HG02970 (cell line): ENCODE data around the gene FAHD1.
"Not testable (repeated sequence)": the region's sequence is repeated elsewhere in the genome, so short reads cannot be mapped to it uniquely, and the experiment has no call there.

ENCODE experiments used
- ATAC-seq: cut with Tn5 transposase; IDR thresholded peaks from one replicate; pipeline ENCODE4 v1.9.1; 2021; ENCODE audit warnings: mild to moderate bottlenecking, moderate library complexity, moderate number of reproducible peaks; ENCODE audit not compliant: unreplicated experiment, low FRiP score

Gene FAHD1

GRCh38 chr16:1788708-1789100 lies 38.3 kb upstream of the FAHD1 start:
- ATAC-seq, result no peak

- no peak for ATAC-seq
Observed at GRCh38 chr16:1789643-1790045, 37.4 kb upstream of the FAHD1 start.

- no peak for ATAC-seq
Observed at GRCh38 chr16:1790261-1790610, 36.8 kb upstream of the FAHD1 start.

- ATAC-seq, result no peak
Observed at GRCh38 chr16:1790611-1791255, 36.3 kb upstream of the FAHD1 start.

- no peak for ATAC-seq
Observed at GRCh38 chr16:1791256-1791942, 35.6 kb upstream of the FAHD1 start.

- no peak for ATAC-seq
Observed at GRCh38 chr16:1791943-1792812, 34.8 kb upstream of the FAHD1 start.

- ATAC-seq, result no peak
Observed at GRCh38 chr16:1792836-1793577, 34.0 kb upstream of the FAHD1 start.

GRCh38 chr16:1793578-1794220 lies 33.3 kb upstream of the FAHD1 start, which contains the start of gene IGFALS:
Gene IGFALS (minus strand): TSS chr16:1793705. CDS start chr16:1793652, 53 bp downstream.
- no peak for ATAC-seq

- no peak for ATAC-seq
Observed at GRCh38 chr16:1794221-1794871, 32.7 kb upstream of the FAHD1 start.

GRCh38 chr16:1794908-1795666 lies 31.9 kb upstream of the FAHD1 start:
- no peak for ATAC-seq

GRCh38 chr16:1799263-1799662 lies 27.7 kb upstream of the FAHD1 start:
- ATAC-seq, result not testable (repeated sequence)

- no peak for ATAC-seq
Observed at GRCh38 chr16:1800701-1801100, 26.3 kb upstream of the FAHD1 start.

- no peak for ATAC-seq
Observed at GRCh38 chr16:1807626-1808025, 19.4 kb upstream of the FAHD1 start.

- no peak for ATAC-seq
Observed at GRCh38 chr16:1808691-1809090, 18.3 kb upstream of the FAHD1 start.

GRCh38 chr16:1809281-1809801 lies 17.7 kb upstream of the FAHD1 start:
- ATAC-seq, result no peak

- no peak for ATAC-seq
Observed at GRCh38 chr16:1810106-1810505, 16.9 kb upstream of the FAHD1 start.

- no peak for ATAC-seq
Observed at GRCh38 chr16:1810536-1810935, 16.5 kb upstream of the FAHD1 start.

- no peak for ATAC-seq
Observed at GRCh38 chr16:1812732-1813163, 14.3 kb upstream of the FAHD1 start.

- ATAC-seq, result no peak
Observed at GRCh38 chr16:1815461-1815860, 11.5 kb upstream of the FAHD1 start.
